GM18873 (cell line): ENCODE measurements around the gene UBA5.
"Not testable (repeated sequence)": the region's sequence is repeated elsewhere in the genome, so short reads cannot be mapped to it uniquely, and the experiment has no call there.

Experiments used
- ATAC-seq: cut with Tn5 transposase; IDR thresholded peaks from one replicate; pipeline ENCODE4 v1.9.1; 2021; ENCODE audit warnings: mild to moderate bottlenecking, moderate library complexity, moderate number of reproducible peaks; ENCODE audit not compliant: unreplicated experiment, low FRiP score

Gene UBA5

DNA sequence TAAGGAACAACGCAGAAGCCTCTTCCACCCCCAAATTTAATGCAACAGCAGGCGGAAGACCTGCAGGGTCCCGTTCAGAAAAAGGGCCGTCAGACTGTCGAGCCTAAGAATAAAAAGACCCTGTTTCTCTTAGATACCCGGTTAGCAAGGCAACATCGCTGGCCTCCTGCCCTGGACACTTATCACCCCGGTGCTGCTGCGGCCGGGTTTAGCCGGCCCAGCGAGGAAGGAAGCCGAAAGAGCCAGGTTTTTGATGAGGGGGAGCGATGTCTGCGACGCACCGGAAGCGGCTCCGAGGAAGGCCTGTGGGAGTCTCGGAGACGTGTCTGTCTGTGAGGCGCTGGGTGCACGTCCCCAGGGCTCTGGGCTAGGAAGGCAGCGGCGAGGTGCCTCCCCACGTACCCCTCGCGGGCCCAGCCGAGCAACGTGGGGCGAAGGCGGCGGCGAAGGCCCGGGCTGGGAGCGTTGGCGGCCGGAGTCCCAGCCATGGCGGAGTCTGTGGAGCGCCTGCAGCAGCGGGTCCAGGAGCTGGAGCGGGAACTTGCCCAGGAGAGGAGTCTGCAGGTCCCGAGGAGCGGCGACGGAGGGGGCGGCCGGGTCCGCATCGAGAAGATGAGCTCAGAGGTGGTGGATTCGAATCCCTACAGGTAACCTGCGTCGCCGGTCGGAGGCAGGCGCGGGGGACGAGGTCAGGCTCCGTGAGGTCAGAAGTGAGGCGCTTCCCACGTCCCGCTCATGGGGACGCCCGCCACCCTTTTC lies at the start of gene UBA5:
Gene UBA5 (plus strand): TSS at position 278 of the 759 bp plus-strand sequence. CDS start 209 bp downstream, at position 487.
- peak; percentile 50 for ATAC-seq

DNA sequence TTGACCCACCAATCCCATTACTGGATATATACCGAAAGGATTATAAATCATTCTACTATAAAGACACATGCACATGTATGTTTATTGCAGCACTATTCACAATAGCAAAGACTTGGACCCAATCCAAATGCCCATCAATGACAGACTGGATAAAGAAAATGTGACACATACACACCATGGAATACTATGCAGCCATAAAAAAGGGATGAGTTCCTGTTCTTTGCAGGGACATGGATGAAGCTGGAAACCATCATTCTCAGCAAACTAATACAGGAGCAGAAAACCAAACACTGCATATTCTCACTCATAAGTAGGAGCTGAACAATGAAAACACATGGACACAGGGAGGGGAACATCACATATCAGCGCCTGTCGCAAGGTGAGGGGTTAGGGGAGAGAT lies 44.8 kb upstream of the UBA5 start:
- not testable (repeated sequence) for ATAC-seq

DNA sequence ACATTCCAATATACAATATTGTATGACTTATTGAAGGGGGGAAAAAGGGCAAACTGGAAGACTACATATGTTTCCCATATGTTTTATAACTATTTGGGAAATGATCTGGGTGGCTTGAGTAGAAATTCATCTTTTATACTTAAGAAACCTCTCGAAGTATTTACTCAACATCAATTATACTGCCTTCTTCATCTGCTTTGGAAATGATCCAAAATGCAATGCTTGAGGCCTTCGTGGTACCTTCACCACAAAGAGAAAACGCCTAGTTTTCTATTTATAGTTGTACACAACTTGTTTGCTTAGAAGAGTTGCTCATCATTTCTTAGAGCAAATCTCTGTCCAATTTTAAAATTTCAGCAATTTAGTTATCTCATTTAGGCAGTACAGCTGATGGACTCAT lies 44.2 kb upstream of the UBA5 start:
- no peak for ATAC-seq

DNA sequence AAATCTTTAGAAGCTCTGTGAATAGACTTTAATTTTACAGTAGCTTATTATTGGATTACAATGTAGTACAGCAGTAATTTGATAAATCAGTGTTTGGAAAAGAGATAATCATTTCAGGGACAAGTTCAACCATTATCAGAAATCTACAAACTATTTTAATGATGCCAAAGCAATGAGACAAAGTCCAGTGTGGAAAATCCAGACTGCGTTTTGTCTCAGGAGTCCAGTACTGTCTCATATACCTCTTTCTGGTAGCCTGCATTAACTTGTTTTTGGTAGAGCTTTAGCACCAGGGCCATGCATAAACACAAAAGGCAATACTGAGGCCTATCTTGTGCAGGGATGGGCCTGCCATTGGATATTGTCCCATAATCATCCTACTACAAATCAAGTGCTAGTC lies 43.3 kb upstream of the UBA5 start:
- no peak for ATAC-seq

DNA sequence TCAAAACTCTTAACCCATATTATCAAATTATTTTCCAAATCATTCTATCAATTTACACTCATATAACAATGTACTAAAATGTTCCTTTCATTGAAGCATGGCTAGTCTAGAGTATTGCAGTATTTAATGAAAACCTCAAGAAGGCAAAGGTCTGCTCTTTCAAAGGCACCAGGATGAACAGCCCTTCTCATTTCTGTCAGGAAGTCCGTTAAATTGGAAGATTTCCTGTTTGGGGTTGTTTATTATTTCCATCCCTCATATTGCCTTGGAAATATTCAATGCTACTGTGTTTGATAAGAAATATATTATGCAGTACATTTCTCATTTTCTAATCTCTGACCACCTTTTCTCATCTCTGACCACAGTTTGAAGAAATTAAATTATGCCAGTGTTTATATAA lies 38.0 kb upstream of the UBA5 start:
- no peak for ATAC-seq

DNA sequence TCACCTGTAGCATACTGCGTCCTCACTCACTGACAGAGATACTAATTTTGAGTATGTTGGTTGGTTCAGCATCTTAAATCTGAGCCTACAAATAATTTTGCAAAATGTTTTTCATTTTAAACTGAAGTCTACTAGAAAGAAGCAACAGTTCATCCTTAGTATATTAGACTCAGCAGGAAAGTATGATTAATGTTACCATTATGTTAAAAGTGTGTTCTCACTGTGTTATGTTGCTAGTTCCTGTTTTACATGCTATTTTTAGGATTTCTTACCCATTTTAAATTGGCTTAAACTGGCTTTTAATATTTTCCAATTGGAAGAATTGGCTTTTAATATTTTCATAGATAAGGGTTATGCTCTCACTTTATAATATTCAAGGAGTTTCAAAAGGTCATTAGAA lies 37.4 kb upstream of the UBA5 start:
- ATAC-seq = no peak

DNA sequence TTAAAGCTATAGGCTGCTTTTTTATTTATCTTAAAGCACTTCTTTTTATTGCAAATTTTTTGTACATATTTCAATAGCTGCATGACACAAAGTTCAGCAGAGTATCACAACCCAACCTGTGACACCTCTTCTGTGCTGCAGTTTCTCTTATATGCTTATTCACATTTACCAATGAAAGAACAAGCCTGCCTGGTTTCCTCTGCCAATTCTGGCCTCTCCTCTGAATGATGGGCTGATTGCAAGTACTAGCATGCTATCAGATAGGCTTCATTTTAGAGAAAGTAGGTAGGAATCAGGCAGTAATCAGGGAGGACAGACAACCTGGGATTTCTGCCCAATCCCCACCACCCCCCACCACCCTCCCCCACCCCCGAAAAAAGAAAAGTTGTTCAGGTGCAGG lies 36.5 kb upstream of the UBA5 start:
- ATAC-seq = no peak

DNA sequence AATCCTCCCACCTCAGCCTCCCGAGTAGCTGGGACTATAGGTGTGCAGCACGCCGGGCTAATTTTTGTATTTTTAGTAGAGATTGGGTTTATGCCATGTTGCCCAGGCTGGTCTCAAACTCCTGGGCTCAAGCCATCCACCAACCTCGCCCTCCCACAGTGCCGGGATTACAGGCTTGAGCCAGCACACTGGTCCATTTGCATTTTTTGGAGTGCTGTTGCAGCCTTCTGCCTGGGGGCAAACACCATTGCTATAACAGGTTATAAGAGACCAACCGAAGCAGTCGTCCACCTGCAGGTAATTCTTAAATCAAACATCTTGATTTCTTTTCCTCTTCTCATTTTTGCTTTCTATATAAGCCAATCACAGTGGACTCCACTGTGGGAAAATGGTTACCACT lies 35.3 kb upstream of the UBA5 start:
- no peak for ATAC-seq

DNA sequence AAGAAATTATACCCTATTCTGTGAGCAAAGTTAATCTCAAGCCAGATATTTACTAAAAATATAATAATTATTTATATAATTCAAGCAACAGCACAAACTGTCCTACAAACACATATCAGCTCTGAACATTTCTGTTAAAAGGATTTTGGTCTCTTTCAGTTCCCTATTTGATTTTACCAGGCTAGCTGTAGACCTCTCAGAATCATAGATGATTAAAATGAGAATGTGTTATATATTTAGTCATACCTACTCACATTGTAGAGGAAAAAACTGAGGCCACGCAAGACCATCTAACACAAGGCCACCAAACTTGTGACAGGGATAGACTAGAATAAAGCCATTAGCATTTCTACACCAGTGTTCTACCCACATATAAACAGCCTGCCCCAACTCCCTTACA lies 34.5 kb upstream of the UBA5 start:
- ATAC-seq = no peak

DNA sequence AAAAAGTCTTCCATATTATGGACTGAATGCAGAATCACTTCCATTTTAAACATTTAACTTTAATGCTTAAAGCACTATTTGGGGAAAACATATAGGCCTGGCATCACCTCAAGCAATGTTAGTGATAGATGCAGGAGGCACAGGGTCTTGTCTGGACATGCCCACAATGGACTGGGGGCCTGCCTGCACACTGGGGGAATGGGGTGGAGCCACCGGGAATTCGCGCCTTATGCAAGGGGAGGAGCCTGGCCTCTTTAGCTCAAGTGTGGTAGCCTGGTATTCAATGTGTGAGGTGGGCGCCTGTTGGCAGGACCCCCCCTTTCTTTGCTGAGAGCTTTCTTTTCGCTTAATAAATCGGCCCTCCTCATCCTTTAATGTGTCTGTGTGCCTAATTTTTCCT lies 33.2 kb upstream of the UBA5 start:
- ATAC-seq = no peak

DNA sequence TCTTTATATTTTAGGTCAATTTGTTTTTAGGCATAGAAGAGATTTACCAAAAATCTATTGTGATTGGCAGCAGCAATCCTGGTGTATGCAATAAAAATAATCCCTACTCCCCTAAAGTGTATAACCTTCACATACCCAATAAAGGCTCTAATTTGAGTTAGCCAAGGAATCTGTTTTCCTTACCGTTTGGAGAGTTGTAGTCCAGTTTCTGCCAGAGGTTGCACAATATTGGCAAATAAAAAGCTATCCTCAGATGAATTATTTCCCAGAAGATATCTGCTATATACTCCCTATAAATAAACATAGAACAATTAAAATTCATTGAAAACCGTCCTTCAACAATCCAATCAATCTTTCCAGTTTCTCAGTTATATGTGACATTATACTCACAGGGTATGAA lies 32.0 kb upstream of the UBA5 start:
- ATAC-seq = no peak

DNA sequence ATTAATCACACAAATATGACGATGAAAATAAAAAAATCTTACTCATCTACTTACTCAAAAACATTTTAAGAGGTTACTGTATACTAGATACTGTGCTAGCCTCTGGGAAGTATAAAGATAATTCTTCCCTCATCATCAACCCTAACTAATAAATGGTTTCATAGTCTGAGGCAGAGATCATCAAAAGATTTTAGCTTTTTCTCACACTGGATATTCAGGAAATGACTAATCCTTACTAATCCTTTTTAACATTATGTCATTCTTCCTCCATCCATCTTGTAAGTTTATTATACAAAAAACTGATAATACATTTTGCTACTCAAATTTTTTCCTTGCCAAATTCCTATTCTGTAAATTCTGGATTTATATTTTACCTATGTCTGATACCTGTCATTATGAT lies 30.2 kb upstream of the UBA5 start:
- no peak for ATAC-seq

DNA sequence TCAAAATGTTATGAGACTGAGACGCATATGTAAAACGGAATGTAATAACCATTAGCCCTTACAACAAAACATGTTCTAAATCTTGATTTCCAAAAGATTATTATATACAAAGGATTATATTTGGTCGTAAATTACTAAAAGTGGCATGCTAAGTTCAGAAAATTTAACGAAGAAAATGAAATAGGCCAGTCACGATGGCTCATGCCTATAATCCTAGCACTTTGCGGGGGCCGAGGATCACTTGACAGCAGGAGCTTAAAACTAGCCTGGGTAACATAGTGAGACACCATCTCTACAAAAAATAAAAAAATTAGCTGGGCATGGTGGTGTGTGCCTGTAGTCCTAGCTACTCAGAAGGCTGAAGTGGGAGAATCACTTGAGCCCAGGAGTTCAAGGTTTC lies 29.5 kb upstream of the UBA5 start:
- no peak for ATAC-seq

DNA sequence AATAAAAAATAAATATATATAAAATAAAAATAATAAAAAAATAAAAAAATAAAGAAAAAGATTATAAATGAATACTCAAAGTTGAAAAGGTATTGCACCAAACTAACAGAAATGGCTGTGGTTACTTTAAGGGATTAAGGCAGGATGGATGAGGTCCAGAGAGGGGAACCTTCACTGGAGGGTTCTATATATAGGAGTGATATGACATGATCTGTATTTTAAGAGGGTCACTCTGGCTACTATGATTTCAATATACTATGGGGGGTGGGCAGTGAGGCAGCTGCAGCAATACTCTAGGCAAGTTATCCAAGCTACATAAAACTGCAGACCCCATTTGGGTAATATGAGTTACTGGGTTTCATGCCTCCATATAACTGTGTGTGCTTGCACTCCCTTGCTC lies 25.1 kb upstream of the UBA5 start:
- ATAC-seq = no peak

DNA sequence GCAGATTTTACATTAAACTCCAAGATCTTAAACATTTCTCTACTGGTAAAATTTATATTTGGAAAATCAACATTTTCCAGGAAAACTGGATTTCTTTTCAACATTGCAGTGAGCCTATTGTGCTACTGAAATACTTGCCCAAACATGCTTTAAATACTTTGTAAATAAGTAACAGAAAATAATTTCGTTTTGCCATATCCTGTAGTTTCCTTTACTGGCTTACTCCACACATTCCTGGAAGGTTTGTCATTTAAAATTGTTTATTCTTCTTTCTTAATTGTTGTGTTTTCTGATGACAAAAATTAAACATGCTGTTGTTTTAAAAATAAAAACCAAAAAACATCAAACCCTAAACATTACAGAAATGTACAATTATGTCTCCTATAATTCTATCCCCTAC lies 22.5 kb upstream of the UBA5 start:
- no peak for ATAC-seq

DNA sequence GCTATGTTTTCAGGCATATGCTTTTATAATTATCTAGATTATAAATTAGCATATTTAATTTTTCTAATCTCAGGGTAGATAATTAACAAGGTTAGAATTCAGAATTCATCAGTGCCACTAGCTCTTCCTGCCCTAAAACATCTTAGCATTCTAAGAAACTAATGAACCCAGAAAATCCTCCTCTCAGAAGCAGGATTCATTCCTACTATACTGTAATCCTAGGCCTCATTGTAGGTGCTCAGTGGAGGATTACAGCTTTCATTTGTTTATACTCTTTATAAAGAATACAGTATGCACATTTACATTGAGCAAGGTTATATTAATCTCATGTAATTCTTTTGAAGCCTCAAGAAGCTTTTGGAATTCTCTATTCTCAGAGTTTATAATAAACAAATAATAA lies 21.4 kb upstream of the UBA5 start:
- no peak for ATAC-seq

DNA sequence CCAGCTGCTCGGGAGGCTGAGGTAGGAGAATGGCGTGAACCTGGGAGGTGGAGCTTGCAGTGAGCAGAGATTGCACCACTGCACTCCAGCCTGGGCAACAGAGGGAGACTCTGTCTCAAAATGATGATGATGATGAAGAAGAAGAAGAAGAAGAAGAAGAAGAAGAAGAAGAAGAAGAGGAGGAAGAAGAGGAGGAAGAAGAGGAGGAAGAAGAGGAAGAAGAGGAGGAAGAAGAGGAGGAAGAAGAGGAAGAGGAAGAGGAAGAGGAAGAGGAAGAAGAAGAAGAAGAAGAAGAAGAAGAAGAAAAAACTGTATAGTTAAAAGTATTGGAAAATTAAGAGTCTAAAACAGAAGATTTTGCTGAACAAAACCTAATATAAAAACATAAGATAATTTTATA lies 18.7 kb upstream of the UBA5 start:
- ATAC-seq = not testable (repeated sequence)

DNA sequence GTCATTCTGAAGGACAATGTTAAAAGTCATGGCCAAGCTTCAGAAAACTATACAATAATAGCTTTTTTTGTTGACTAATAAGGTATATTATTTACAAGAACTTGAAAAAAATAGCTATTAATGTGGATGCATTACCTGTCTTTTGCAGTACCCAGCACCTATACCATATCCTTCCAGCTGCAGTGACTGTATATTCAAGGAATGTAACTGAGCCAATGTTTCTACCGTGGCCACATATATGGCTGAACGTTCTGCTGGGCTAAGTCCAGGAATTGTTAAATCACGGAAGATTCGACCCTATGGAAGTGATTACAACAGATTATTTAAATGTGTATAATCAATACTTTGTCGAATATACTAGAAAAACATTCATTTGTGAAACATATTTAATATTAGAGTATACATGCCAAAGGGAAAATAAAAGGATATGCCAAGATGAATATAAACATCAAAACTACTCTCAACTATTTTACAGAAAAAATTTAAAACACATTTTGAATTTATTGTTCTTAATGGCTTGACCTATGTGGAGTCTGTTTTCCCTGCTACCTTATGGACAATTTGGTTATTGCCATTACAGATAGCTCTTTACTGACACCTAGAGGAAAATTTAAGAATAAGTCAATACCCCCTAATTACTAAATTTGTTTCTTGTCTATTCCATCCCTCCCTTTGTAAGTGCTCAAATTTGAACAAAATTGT lies 18.1 kb upstream of the UBA5 start:
- ATAC-seq = no peak

DNA sequence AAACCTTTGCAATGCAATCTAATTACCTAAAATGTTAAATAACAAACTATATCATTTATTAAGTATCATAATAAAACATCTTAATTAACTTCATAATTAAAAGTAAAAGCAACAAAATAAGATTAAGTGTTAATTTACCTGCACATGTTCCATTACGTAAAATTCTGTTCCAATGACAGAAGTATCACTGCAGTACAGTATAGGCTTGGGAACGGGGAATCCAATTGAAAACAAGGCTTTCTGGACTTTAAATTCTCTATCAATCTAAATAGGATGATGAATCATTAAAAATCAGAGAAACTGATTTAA lies 17.6 kb upstream of the UBA5 start:
- ATAC-seq = no peak

DNA sequence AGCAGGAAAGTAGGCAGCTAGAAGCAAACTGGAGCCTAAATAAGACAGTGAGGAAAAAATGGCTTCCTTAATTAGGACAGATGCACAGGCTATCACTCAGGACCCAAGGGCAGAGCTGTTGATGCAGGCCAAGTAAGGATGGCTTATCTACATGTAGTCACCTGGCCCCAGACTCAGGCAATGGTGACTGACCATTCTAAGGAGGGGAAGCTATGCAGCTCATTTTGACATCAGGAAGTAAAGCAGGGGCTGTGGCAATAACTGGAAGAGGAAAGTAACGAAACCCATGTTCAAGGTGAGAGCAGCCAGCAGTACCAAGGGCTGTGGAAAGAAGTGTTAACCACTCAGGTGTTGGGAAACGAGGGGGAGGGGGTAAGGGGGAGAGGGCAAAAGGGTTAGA lies 16.8 kb upstream of the UBA5 start:
- no peak for ATAC-seq

DNA sequence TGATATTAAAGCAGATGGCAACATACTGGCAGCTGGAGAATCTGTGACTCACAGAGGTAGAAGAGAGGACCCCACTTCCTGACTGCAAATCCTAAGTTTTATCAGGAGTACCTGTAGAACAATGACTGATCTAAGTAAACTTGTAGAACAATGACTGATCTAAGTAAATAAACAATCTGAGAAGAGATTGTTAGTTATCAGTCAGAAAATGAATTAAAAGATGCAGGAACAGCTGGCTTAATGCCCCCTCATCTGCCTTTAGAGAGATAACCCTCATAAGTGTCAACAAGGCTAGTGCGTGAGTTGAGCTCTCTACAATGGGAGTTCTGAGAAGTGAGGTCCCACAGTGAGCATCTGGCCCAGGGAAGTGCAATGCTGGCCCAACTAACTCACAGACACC lies 15.1 kb upstream of the UBA5 start:
- ATAC-seq = no peak

DNA sequence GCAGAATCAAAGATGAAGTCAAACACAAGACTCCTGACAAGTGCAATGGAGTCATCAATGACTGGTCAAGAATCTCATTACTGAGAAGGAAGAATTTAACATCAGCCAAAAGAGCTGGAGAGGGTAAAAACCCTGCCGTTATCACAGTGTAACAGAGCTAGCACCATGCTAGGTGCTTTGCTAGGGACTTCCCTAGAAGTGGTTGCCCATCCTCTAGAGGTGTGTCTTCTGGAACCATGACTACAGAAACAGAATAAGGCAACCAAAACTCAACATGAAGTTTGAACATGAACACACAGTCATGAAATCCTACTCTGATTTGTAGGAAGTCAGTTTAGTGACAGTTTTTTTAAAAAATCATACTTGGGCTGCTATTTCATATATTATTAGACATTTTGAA lies 10.0 kb upstream of the UBA5 start:
- ATAC-seq = no peak
